Esophagus (tissue), 2 donors: ENCODE measurements around the gene PSTK. TPM values are rescaled to one million over a fixed set of nuclear protein-coding genes. Genes with fewer than 3 reads are reported as not detected.
A peak's percentile ranks its signal among the peaks of the same experiment; 100 is the strongest.

Source experiments
- H3K27ac ChIP-seq, 2 donors: one replicate each; pipeline ENCODE4 v1.5.1; 2013; ENCODE audit warnings: low read depth in 2 of 2, mild to moderate bottlenecking in 2 of 2, inconsistent platforms in 1 of 2, low read length in 1 of 2, moderate library complexity in 1 of 2
- H3K27me3 ChIP-seq, 2 donors: one replicate each; pipeline ENCODE4 v1.6.1; 2013; ENCODE audit warnings: low read length in 2 of 2, control low read depth in 1 of 2, mild to moderate bottlenecking in 1 of 2; ENCODE audit not compliant: insufficient read depth in 2 of 2, control insufficient read depth in 1 of 2
- H3K36me3 ChIP-seq, 2 donors: one replicate each; pipeline ENCODE4 v1.6.1; 2013; ENCODE audit warnings: low read length in 1 of 2; ENCODE audit not compliant: control insufficient read depth in 2 of 2, insufficient read depth in 2 of 2
- H3K4me1 ChIP-seq, 2 donors: one replicate each; pipeline ENCODE4 v1.6.1; 2013; ENCODE audit warnings: low read length in 1 of 2; ENCODE audit not compliant: control insufficient read depth in 2 of 2, insufficient read depth in 2 of 2
- H3K4me3 ChIP-seq, 2 donors: one replicate each; pipeline ENCODE4 v1.5.1; 2013; ENCODE audit warnings: low read length in 2 of 2, mild to moderate bottlenecking in 2 of 2, low read depth in 1 of 2, moderate library complexity in 1 of 2
- H3K9me3 ChIP-seq, 2 donors: one replicate each; pipeline ENCODE4 v1.6.1; 2013; ENCODE audit warnings: mild to moderate bottlenecking in 2 of 2, low read depth in 1 of 2, low read length in 1 of 2, moderate library complexity in 1 of 2; ENCODE audit not compliant: control insufficient read depth in 2 of 2, insufficient read depth in 1 of 2
- WGBS, 2 donors: extraction: QIAGEN DNeasy Blood & Tissue Kit; methylation state at CpG; one replicate each; pipeline ENCODE4 v1.1.7; 2013; 5-methylcytosine and 5-hydroxymethylcytosine counted together
- polyA plus RNA-seq, 2 donors: library from polyadenylated mRNA; stranded (reverse); fragments of 200-250 nt; gene quantifications; one replicate each; pipeline ENCODE4 v1.2.3, GENCODE V29; 2013
- donor health status: healthy with polysubstance abuse.
- donor health status: Bipolar disorder and iron deficiency.

The PSTK gene
- 1 to 10 TPM; 2.7 to 2.9 TPM for polyA plus RNA-seq

GRCh38 chr10:122980209-122981065 lies at the start of gene PSTK:
TSS of gene PSTK (plus strand) at chr10:122980401. CDS start at chr10:122980480, 79 bp downstream.
- Histone ChIP-seq H3K4me1 (no peaks in the 10 kb centered on the region), H3K4me3 (peak within 1 kb of the TSS; percentile 82 to 84), H3K27ac (peak within 1 kb of the TSS; percentile 94 to 99), H3K36me3 (peaks cover 0 to 2% of the 10 kb centered on the region in 2 donors), H3K27me3 (no peaks in the 10 kb centered on the region), H3K9me3 (no peaks in the 10 kb centered on the region)
- 1% methylated on average over 72 to 73 of the region's 73 CpGs for WGBS, 2 donors

- H3K9me3 ChIP-seq, result no peaks in the 10 kb centered on the region
- 81 to 86% methylated on average over 6 of the region's 6 CpGs for WGBS, 2 donors
- H3K27ac ChIP-seq, result no peak overlapping the region
- no peaks in the 10 kb centered on the region for H3K27me3 ChIP-seq
- H3K36me3 ChIP-seq, result peaks cover 0 to 2% of the 10 kb centered on the region in 2 donors
- no peaks in the 10 kb centered on the region for H3K4me1 ChIP-seq
- H3K4me3 ChIP-seq, result no peak overlapping the region
These were observed 48.9 kb upstream of the PSTK start for GRCh38 chr10:122931088-122931906.

GRCh38 chr10:122939133-122939855 lies 40.9 kb upstream of the PSTK start:
- H3K27me3 ChIP-seq, result no peaks in the 10 kb centered on the region
- H3K36me3 ChIP-seq, result peaks cover 0 to 3% of the 10 kb centered on the region in 2 donors
- no peaks in the 10 kb centered on the region for H3K4me1 ChIP-seq
- no peak overlapping the region for H3K4me3 ChIP-seq
- 95 to 100% methylated on average over 1 of the region's 1 CpG for WGBS, 2 donors
- no peak overlapping the region for H3K27ac ChIP-seq
- H3K9me3 ChIP-seq, result no peaks in the 10 kb centered on the region

- Histone ChIP-seq H3K36me3 (peaks cover 0 to 3% of the 10 kb centered on the region in 2 donors), H3K4me1 (no peaks in the 10 kb centered on the region), H3K27ac (no peak overlapping the region), H3K27me3 (no peaks in the 10 kb centered on the region), H3K4me3 (no peak overlapping the region), H3K9me3 (no peaks in the 10 kb centered on the region)
- WGBS, 2 donors, result 76 to 87% methylated on average over 1 of the region's 1 CpG
These were observed 40.2 kb upstream of the PSTK start for GRCh38 chr10:122939856-122940543.

- H3K4me3 ChIP-seq, result no peak overlapping the region
- no peak overlapping the region for H3K27ac ChIP-seq
- peaks cover under 1 to 2% of the 10 kb centered on the region in 2 donors for H3K4me1 ChIP-seq
- peaks cover 0 to under 1% of the 10 kb centered on the region in 2 donors for H3K9me3 ChIP-seq
- no peaks in the 10 kb centered on the region for H3K27me3 ChIP-seq
- peaks cover 2 to 4% of the 10 kb centered on the region in 2 donors for H3K36me3 ChIP-seq
- WGBS, 2 donors, result 87 to 95% methylated on average over 3 of the region's 3 CpGs
These were observed 30.9 kb upstream of the PSTK start for GRCh38 chr10:122949296-122949695.

GRCh38 chr10:122953902-122954730 lies 26.1 kb upstream of the PSTK start, which contains the start of gene C10orf88:
TSS of gene C10orf88 (minus strand) at chr10:122954227. CDS start at chr10:122954178, 49 bp downstream.
- no peaks in the 10 kb centered on the region for H3K36me3 ChIP-seq
- 7 to 8% methylated on average over 70 to 77 of the region's 77 CpGs for WGBS, 2 donors
- H3K4me3 ChIP-seq, result peak within 1 kb of the TSS; percentile 74 to 99
- no peaks in the 10 kb centered on the region for H3K27me3 ChIP-seq
- H3K9me3 ChIP-seq, result peaks cover 0 to 5% of the 10 kb centered on the region in 2 donors
- peak within 1 kb of the TSS; percentile 45 to 92 for H3K27ac ChIP-seq
- H3K4me1 ChIP-seq, result peaks cover 5% of the 10 kb centered on the region in 2 donors

GRCh38 chr10:122954731-122955050 lies 25.5 kb upstream of the PSTK start:
- WGBS, 2 donors, result 68 to 70% methylated on average over 13 of the region's 13 CpGs
- H3K9me3 ChIP-seq, result peaks cover 0 to 5% of the 10 kb centered on the region in 2 donors
- peak overlapping the region; percentile 74 to 99 for H3K4me3 ChIP-seq
- H3K27me3 ChIP-seq, result no peaks in the 10 kb centered on the region
- H3K27ac ChIP-seq, result peak overlapping the region in 1 of 2 donors; percentile 17
- H3K4me1 ChIP-seq, result peaks cover 5% of the 10 kb centered on the region in 2 donors
- H3K36me3 ChIP-seq, result no peaks in the 10 kb centered on the region

- H3K27ac ChIP-seq, result no peak overlapping the region
- H3K36me3 ChIP-seq, result no peaks in the 10 kb centered on the region
- no peak overlapping the region for H3K4me3 ChIP-seq
- peaks cover 5% of the 10 kb centered on the region in 2 donors for H3K4me1 ChIP-seq
- no peaks in the 10 kb centered on the region for H3K27me3 ChIP-seq
- H3K9me3 ChIP-seq, result peaks cover 0 to 5% of the 10 kb centered on the region in 2 donors
- 91 to 98% methylated on average over 1 of the region's 1 CpG for WGBS, 2 donors
These were observed 24.3 kb upstream of the PSTK start for GRCh38 chr10:122955892-122956291.
